GM23338 (cell line): ENCODE measurements around the gene C1QTNF4. TPM values are rescaled to one million over a fixed set of nuclear protein-coding genes. Genes with fewer than 3 reads are reported as not detected.

Experiments used
- CREB1 ChIP-seq: fragments of 250-450 bp; sonication (Bioruptor Pico); IDR thresholded peaks from 2 replicates; pipeline ENCODE4 v1.5.0; 2020; ENCODE audit warnings: low read depth, mild to moderate bottlenecking, moderate library complexity
- CTCF ChIP-seq, 2 experiments: fragments of 200-600 bp in 1 of 2; sonication (generic) in 1 of 2; conservative IDR thresholded peaks; 2 replicates each; pipeline versions ENCODE4 v1.5.1 to v1.6.1; 2016 to 2017; ENCODE audit warnings: antibody characterized with exemption in 2 of 2, low read depth in 2 of 2, mild to moderate bottlenecking in 2 of 2, moderate library complexity in 1 of 2
- ETS1 ChIP-seq: IDR thresholded peaks from 2 replicates; pipeline ENCODE4 v1.6.1; 2016; ENCODE audit warnings: antibody characterized with exemption
- EZH2phosphoT487 ChIP-seq: fragments of 200-600 bp; sonication (generic); IDR thresholded peaks from one replicate; pipeline ENCODE4 v1.8.1; 2018; ENCODE audit warnings: antibody characterized with exemption; ENCODE audit not compliant: unreplicated experiment
- NANOG ChIP-seq: IDR thresholded peaks from 2 replicates; pipeline ENCODE4 v1.6.1; 2016; ENCODE audit warnings: antibody characterized with exemption, borderline replicate concordance
- POLR2AphosphoS5 ChIP-seq: IDR thresholded peaks from 2 replicates; pipeline ENCODE4 v1.6.1; 2016; ENCODE audit warnings: antibody characterized with exemption, low read depth
- REST ChIP-seq: IDR thresholded peaks from one replicate; pipeline ENCODE4 v1.6.1; 2018; ENCODE audit warnings: antibody characterized with exemption; ENCODE audit not compliant: unreplicated experiment
- STAT1 ChIP-seq: IDR thresholded peaks from one replicate; pipeline ENCODE4 v1.6.1; 2016; ENCODE audit warnings: antibody characterized with exemption; ENCODE audit not compliant: unreplicated experiment
- ZNF114 ChIP-seq: fragments of 250-450 bp; sonication (Bioruptor Pico); IDR thresholded peaks from 2 replicates; pipeline ENCODE4 v1.5.0; 2020; ENCODE audit warnings: mild to moderate bottlenecking, moderate library complexity
- ZNF331 ChIP-seq: fragments of 250-450 bp; sonication (Bioruptor Pico); IDR thresholded peaks from 2 replicates; pipeline ENCODE4 v1.5.0; 2020; ENCODE audit warnings: low read depth, mild to moderate bottlenecking, moderate library complexity
- ZNF462 ChIP-seq: fragments of 250-450 bp; sonication (Bioruptor Pico); IDR thresholded peaks from 2 replicates; pipeline ENCODE4 v1.5.0; 2020; ENCODE audit warnings: mild to moderate bottlenecking, moderate library complexity
- polyA plus RNA-seq: library from polyadenylated mRNA; unstranded; fragments of >200 nt; fragmentation: Nextera tagmentation; extraction: Ambion mirVana; gene quantifications from 2 replicates; pipeline ENCODE4 v1.2.1, GENCODE V29; 2016
- total RNA-seq: library from RNA; depleted of rRNA; stranded (reverse); fragments of >200 nt; shearing (Covaris generic); gene quantifications from 2 replicates; pipeline ENCODE4 v1.2.3, GENCODE V29; 2014

The C1QTNF4 gene
- total and polyA plus RNA-seq, 2 experiments from 2014 or later = 5.2 to 6.6 TPM

GRCh38 chr11:47577460-47578041 is 16.7 kb downstream of the C1QTNF4 start (continued):
- TF ChIP-seq ZNF462 (CRISPR knock-in tag) (no peak), ETS1 (no peak), POLR2AphosphoS5 (no peak), CREB1 (CRISPR knock-in tag) (no peak), CTCF (conservative IDR thresholded peaks at IDR 0.05; ENCODE audit: low read depth in 2 of 2) (no peak), ZNF114 (no peak), NANOG (no peak), ZNF331 (CRISPR knock-in tag) (no peak), EZH2phosphoT487 (no peak), REST (no peak), STAT1 (no peak)
